ENCODE measurements around the gene DYDC1.
"Not testable (repeated sequence)": the region's sequence is repeated elsewhere in the genome, so short reads cannot be mapped to it uniquely, and the experiment has no call there.

DYDC1 gene

GRCh38 chr10:80356563-80356988 is at the start of gene DYDC1, which contains the start of gene DYDC2:
Gene DYDC1 (minus strand): TSS chr10:80356755. CDS start chr10:80352601, 4,154 bp downstream.
Gene DYDC2 (plus strand): TSS chr10:80356781. CDS start chr10:80362444, 5,663 bp downstream.
- DNase-seq: peak in 12 of 56 donors; percentile 6 to 54 (median 20)

DNA sequence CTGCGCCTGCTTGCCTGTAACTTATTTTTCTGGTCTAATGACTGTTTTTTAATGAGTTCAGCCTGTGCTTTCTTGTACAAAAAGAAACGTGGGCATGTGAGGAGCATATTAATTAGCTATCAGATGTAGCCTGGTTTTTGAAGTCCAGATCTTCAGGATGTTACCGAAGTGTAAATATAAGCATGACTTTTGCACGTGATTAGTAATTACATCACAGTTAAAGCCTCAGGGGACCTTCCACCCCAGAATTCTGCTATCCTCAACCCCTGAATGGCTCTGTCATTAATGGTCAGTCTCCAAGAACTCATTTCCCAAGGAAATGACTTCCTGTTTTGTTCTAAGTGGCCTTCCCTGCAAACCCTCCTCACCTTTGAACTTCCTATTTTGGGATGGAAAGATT is 49.6 kb upstream of the DYDC1 start:
- peak in 1 of 56 donors; percentile 17 for DNase-seq

- no peak for DNase-seq
Observed at GRCh38 chr10:80405626-80406025, 49.1 kb upstream of the DYDC1 start.

DNA sequence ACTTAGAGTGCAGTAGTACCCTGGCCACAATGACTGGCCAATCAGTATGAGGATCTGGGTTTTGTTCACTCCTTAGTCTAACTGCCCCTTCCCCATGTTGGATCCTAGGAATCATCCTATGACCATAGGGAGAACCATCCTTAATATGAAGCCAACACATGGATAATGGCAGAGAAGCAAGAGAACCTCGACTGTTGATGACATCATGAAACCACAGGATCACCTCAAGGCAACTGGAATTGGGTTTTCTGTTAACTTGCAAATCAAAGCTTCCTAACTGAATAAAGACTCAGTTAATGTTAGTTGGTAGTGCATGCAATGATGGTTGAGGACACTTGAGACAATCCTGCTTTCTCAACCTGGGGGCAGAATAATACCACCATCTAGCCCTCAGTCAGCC is 48.5 kb upstream of the DYDC1 start:
- DNase-seq: no peak

GRCh38 chr10:80400136-80400804 is 43.7 kb upstream of the DYDC1 start:
- no peak for DNase-seq

DNA sequence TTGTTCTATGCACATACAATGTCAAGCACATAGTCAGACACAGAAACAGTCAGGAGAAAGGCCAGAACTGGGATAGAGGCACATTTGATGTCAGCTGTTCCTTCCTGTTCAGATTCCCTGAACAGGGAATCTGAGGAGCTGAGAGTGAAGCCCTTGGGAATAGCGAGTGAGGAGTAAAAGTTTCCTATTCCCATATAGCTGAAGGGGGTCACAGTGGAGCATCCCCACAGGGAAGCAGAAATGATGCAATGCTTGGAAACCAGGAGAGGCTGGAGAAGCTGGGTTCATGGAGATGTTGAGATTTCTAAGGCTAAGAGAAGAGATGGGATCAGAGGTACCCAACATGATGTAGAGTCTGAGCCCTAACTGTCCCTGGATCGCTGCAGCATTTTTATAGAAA is 40.5 kb upstream of the DYDC1 start:
- DNase-seq: no peak

DNA sequence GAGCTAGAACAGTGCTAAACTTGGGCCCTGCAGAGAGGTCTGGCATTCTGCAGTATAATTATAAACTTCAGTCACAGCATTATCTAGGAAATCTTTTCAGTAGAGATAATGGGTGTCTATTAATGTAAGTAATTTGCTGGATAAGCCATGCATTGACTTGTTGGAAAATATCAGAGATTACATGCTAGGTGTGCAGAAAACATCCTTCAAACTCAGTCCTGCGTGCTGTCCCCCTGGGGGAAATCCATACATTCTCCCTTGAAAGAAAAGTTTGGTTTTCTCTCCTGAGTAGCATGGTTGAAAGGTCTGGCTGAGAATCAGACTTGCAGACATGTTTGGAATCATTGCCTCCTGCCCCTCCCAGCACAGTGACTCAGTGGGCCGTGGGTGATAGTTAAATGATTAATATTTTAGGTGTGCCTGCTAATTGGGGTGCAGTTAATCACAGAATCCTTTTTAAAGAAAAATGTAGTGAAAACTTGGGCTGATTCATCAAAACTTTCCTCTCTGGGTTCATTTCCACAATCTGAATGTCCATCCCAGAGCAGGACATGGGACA is 37.9 kb upstream of the DYDC1 start:
- no peak for DNase-seq

- DNase-seq: no peak
Observed at GRCh38 chr10:80392250-80392649, 35.7 kb upstream of the DYDC1 start.

- DNase-seq: no peak
Observed at GRCh38 chr10:80390740-80391139, 34.2 kb upstream of the DYDC1 start.

GRCh38 chr10:80382989-80383388 is 26.4 kb upstream of the DYDC1 start:
- DNase-seq: peak in 7 of 56 donors; percentile 4 to 28 (median 11)

- no peak for DNase-seq
Observed at GRCh38 chr10:80380185-80380584, 23.6 kb upstream of the DYDC1 start.

DNA sequence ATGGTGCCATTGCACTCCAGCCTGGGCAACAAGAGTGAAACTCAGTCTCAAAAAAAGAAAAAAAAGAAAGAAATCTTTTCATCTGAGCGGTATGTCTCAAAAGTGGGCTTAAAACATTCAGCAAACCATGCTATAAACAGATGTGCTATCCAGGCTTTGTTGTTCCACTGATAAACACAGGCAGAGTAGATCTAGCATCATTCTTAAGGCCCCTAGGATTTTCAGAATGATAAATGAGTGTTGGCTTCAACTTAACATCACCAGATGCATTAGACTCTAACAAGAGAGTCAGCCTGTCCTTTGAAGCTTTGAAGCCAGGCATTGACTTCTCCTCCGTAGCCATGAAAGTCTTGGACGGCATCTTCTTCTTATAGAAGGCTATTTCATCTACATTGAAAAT is 23.1 kb upstream of the DYDC1 start:
- no peak for DNase-seq

DNA sequence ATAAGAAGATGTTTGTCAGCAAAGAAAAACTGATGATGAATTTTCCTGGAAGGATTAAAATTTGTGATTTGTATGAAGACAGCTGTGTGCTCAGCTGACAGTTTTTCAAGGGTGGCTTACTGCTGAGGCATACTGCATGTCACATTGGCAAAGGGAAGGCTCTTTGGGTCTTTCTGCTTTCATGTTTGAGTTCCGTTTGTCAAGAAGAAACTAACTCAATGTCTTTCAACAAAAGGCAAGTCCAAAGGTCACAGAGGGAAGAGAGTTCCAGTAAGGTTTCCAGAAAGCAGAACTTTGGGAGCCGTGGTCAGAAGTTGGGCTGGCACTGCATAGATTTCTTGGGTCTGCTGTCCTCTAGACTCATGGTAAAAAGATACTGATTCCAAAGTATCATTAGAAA is 16.9 kb upstream of the DYDC1 start:
- no peak for DNase-seq

DNA sequence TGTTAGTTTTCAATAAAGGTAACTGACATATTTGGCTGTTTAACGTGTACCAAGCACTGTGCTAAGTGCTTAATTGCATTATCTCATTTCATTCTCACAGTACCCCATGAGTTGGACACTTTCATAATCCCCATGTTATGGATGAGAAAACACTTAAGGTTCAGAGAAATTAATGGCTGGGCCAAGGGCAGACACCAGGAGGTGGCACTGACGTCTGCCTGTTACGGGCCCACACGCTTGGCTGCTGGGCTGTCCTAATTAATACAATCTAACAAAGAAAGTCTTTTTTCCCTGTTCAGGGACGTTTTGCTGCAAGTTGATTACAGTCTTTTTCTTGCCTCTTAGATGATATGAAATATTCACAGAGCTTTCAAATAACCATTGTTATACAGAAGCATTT is 16.1 kb upstream of the DYDC1 start:
- peak in 6 of 56 donors; percentile 9 to 45 (median 12) for DNase-seq

GRCh38 chr10:80371467-80371866 is 14.9 kb upstream of the DYDC1 start:
- no peak for DNase-seq

DNA sequence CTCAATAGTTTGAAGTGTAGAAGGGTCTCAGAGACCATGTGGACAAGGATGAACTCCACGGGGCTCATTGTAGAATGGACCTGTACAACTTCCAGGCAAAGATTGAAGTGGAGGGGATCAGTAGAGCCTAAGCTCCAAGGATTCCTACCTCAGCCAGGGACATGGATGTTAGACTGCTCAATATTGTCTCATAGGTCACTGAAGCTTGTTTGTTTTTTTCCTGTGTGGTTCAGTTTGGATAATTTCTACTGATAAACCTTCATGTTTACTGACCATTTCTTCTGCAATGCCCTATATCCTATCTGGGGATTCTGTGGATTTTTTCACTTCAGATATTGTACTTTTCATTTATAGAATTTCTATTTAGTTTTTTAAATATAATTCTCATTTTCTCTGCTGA is 9.0 kb upstream of the DYDC1 start:
- no peak for DNase-seq

- no peak for DNase-seq
Observed at GRCh38 chr10:80359644-80360043, 3.1 kb upstream of the DYDC1 start.

- DNase-seq: not testable (repeated sequence)
Observed at GRCh38 chr10:80358925-80359324, 2.4 kb upstream of the DYDC1 start.

- no peak for DNase-seq
Observed at GRCh38 chr10:80357851-80358125, 1.2 kb upstream of the DYDC1 start.

GRCh38 chr10:80356989-80357850 is 665 bp upstream of the DYDC1 start:
- peak in 2 of 56 donors; percentile 10 to 54 for DNase-seq

- no peak for DNase-seq
Observed at GRCh38 chr10:80351220-80351619, 5.3 kb downstream of the DYDC1 start.

GRCh38 chr10:80350251-80350650 is 6.3 kb downstream of the DYDC1 start:
- no peak for DNase-seq

DNA sequence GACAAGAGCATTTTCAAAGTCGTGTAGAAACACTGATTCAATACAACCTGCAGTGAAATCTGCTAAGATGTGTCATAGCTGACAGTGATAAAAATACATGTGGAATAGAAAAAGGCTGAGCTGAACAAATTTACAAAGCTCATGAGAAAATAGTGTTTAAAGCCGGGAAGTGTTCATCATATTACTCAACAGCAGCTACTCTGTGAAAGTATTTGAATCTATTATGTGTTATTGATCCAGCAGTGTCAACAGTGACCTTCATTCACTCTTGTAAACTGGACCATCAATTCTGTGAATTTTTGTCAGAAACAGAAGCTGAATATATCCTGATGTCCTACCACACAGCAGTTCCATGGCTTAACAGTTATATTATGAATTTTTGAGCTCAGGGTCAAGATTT is 11.6 kb downstream of the DYDC1 start:
- DNase-seq: no peak

Data from amygdala (tissue), 56 donors.